ENCODE results near the gene PAWR. TPM values are rescaled to one million over a fixed set of nuclear protein-coding genes. Genes with fewer than 3 reads are reported as not detected.

The PAWR gene
- total and polyA plus RNA-seq, 2 experiments from 2014 or later: 149 to 180 TPM

- no peaks in the 10 kb centered on the region for H3K27me3 ChIP-seq (ENCODE audit: insufficient read depth)
- DNase-seq (ENCODE audit: low spot score) (no peak), ATAC-seq (no peak)
- no peaks in the 10 kb centered on the region for H3K9me3 Mint-ChIP-seq
- no peaks in the 10 kb centered on the region for H3K36me3 Mint-ChIP-seq (ENCODE audit: low read depth)
- no peak overlapping the region for H3K4me3 Mint-ChIP-seq
- 0 out of 2 replicates have a peak, but pooled peaks cover 7% of the 10 kb centered on the region for H3K9me2 ChIP-seq (ENCODE audit: insufficient read depth)
- H3K79me2 ChIP-seq (replicated peaks; ENCODE audit: insufficient read depth): no peaks in the 10 kb centered on the region
- no peaks in the 10 kb centered on the region for H4K20me1 ChIP-seq (replicated peaks; ENCODE audit: insufficient read depth)
- H3K4me1 Mint-ChIP-seq: peaks cover 16% of the 10 kb centered on the region
- H3K27ac ChIP-seq (ENCODE audit: low read depth): 0 out of 2 replicates have a peak overlapping the region, but pooled peaks have one; percentile 10
- H3K36me3 ChIP-seq (ENCODE audit: insufficient read depth): no peaks in the 10 kb centered on the region
- H3F3A ChIP-seq (replicated peaks; ENCODE audit: low read depth): no peaks in the 10 kb centered on the region
- H3K4me3 ChIP-seq: no peak overlapping the region
- no peaks in the 10 kb centered on the region for H3K27me3 Mint-ChIP-seq (ENCODE audit: insufficient read depth, low read depth, poor library complexity)
- H3K4me2 ChIP-seq: no peak overlapping the region
- TF ChIP-seq ZNF462 (CRISPR knock-in tag; IDR thresholded peaks at IDR 0.05) (peak; percentile 32; the same call in 1 of the 2 replicates), STAT1 (IDR thresholded peaks at IDR 0.05; ENCODE audit: unreplicated experiment) (no peak)
- H2AFZ ChIP-seq: no peak overlapping the region
- H3K4me1 ChIP-seq (ENCODE audit: insufficient read depth): no peaks in the 10 kb centered on the region
- no peak overlapping the region for H3K27ac Mint-ChIP-seq
Measured at GRCh38 chr12:79706156-79706555, 15.4 kb upstream of the PAWR start.

- H3K4me3 Mint-ChIP-seq: no peak overlapping the region
- Histone ChIP-seq H3K4me2 (no peak overlapping the region), H3K9me2 (ENCODE audit: insufficient read depth) (peaks cover 7% of the 10 kb centered on the region), H3K36me3 (ENCODE audit: insufficient read depth) (no peaks in the 10 kb centered on the region), H2AFZ (no peak overlapping the region), H4K20me1 (replicated peaks; ENCODE audit: insufficient read depth) (no peaks in the 10 kb centered on the region), H3K79me2 (replicated peaks; ENCODE audit: insufficient read depth) (no peaks in the 10 kb centered on the region), H3K27ac (ENCODE audit: low read depth) (no peak overlapping the region), H3F3A (replicated peaks; ENCODE audit: low read depth) (no peaks in the 10 kb centered on the region), H3K4me1 (ENCODE audit: insufficient read depth) (no peaks in the 10 kb centered on the region), H3K4me3 (no peak overlapping the region), H3K27me3 (ENCODE audit: insufficient read depth) (no peaks in the 10 kb centered on the region)
- no peak overlapping the region for H3K27ac Mint-ChIP-seq
- DNase-seq (ENCODE audit: low spot score) (no peak), ATAC-seq (no peak)
- no peaks in the 10 kb centered on the region for H3K4me1 Mint-ChIP-seq
- H3K27me3 Mint-ChIP-seq (ENCODE audit: insufficient read depth, low read depth, poor library complexity): no peaks in the 10 kb centered on the region
- peak; percentile 93 for TF ChIP-seq ZNF462 (CRISPR knock-in tag; IDR thresholded peaks at IDR 0.05)
- TF ChIP-seq EZH2 (IDR thresholded peaks at IDR 0.05; ENCODE audit: low read depth, unreplicated experiment): no peak
- no peak for TF ChIP-seq STAT1 (IDR thresholded peaks at IDR 0.05; ENCODE audit: unreplicated experiment)
- H3K36me3 Mint-ChIP-seq (ENCODE audit: low read depth): 0 out of 3 replicates have a peak, but pooled peaks cover 6% of the 10 kb centered on the region
- H3K9me3 Mint-ChIP-seq: no peaks in the 10 kb centered on the region
Measured at GRCh38 chr12:79698966-79699365, 8.2 kb upstream of the PAWR start.
